Heart left ventricle (tissue), 13 donors: ENCODE measurements around the gene EXOSC5.

Source experiments
- POLR2A ChIP-seq, 2 donors: fragments of 450-650 bp; IDR thresholded peaks; one replicate each; pipeline ENCODE4 v1.6.1; 2017; ENCODE audit warnings: antibody characterized with exemption in 2 of 2, mild to moderate bottlenecking in 2 of 2, moderate library complexity in 2 of 2
- TF ChIP-seq, protein P1 (sequence below), 12 donors: fragments of 200-600 bp; sonication (generic) in 4 of 12; IDR thresholded peaks; one replicate each; pipeline versions ENCODE4 v1.5.0 to v1.8.0; 2018 to 2022; ENCODE audit warnings: antibody characterized with exemption in 12 of 12, mild to moderate bottlenecking in 5 of 12
- donor health status: ischemic (EF 13 %, LVEDD 7.1; RV severe dilation, severe dysfunction).
- donor health status: DM: no; HTN: yes; CAD: no.
- donor health status: DM: no; HTN: no; CAD: no.
- donor health status: ischemic (EF 25% LVEDD 6.9; RV normal size, moderate dysfunction).
- donor health status: ischemic (EF 25% LVEDD 5.7; RV mildly dilated, moderate dysfunction).
- donor health status: ischemic (EF 35%, LVEDD 5.7; RV mildly dilated, moderate dysfunction).
- donor health status: nonischemic (EF 11% LVEDD 7.7; RV severe dilation, severe dysfunction).
- donor health status: DM: yes; HTN: yes; CAD: no.
- donor health status: PGD.
- donor health status: ischemic (EF 29% LVEDD 5.4; RV normal size, mild dysfunction).
- donor health status: nonischemic (EF 23%, LVEDD 6.1; RV moderate dilation, normal function).

DNA sequence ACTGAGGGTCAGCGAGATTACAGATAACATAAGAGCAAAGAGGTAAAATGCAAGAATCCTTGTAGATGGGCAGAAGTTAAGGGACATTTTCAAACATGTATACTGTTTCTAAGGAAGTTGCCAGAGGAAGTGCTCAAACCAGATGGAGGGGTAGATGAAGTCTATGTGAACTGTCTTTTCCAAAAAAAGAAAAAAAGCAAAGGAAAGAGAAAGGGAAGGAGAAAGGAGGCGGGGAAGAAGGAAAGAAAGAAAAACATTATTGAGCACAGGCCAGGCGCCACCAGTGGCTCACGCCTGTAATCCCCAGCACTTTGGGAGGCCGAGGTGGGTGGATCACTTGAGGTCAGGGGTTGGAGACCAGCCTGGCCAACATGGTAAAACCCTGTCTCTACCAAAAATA, 37.3 kb upstream of the EXOSC5 start:
- TF ChIP-seq, protein P1, sequence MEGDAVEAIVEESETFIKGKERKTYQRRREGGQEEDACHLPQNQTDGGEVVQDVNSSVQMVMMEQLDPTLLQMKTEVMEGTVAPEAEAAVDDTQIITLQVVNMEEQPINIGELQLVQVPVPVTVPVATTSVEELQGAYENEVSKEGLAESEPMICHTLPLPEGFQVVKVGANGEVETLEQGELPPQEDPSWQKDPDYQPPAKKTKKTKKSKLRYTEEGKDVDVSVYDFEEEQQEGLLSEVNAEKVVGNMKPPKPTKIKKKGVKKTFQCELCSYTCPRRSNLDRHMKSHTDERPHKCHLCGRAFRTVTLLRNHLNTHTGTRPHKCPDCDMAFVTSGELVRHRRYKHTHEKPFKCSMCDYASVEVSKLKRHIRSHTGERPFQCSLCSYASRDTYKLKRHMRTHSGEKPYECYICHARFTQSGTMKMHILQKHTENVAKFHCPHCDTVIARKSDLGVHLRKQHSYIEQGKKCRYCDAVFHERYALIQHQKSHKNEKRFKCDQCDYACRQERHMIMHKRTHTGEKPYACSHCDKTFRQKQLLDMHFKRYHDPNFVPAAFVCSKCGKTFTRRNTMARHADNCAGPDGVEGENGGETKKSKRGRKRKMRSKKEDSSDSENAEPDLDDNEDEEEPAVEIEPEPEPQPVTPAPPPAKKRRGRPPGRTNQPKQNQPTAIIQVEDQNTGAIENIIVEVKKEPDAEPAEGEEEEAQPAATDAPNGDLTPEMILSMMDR (IDR thresholded peaks at IDR 0.05), result no peak
- TF ChIP-seq POLR2A (IDR thresholded peaks at IDR 0.05), result no peak
